Measurements from ENCODE around the gene SNX18. TPM values are rescaled to one million over a fixed set of nuclear protein-coding genes. Genes with fewer than 3 reads are reported as not detected.

Gene SNX18
- polyA plus RNA-seq, 1 donor from 2014 or later, result 4.0 TPM

GRCh38 chr5:54514841-54515432, 2.6 kb upstream of the SNX18 start:
- H3K27me3 Mint-ChIP-seq, result peaks cover 4% of the 10 kb centered on the region
- H3K27ac Mint-ChIP-seq, result no peak overlapping the region
- H3K36me3 Mint-ChIP-seq, result peaks cover 4% of the 10 kb centered on the region
- H3K9me3 Mint-ChIP-seq, result no peaks in the 10 kb centered on the region
- H3K4me1 Mint-ChIP-seq, result peaks cover 6 to 13% (median 8%) of the 10 kb centered on the region in 3 donors
- H3K4me3 Mint-ChIP-seq, result peak overlapping the region in 1 of 4 donors; percentile 87

DNA sequence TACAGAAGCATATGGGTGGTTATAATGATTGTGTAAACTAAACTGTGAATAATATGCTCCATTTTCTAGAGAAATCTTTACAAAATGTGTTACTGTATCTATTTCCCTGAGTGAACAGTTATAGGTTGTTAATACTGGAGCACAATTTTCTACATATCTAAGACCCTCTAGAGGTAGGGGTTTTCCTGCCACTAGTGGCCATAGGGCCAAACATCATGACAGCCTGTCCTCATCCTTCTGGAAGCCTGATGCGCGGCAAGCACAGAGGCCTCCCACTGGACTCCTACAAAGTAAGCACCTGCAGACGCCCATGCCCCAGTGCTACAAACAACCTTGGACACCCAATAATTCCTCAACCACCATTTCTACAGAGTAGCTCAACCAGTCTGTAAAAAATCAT, 1.9 kb upstream of the SNX18 start:
- Mint-ChIP-seq H3K4me1 (peaks cover 10 to 17% (median 13%) of the 10 kb centered on the region in 3 donors), H3K27ac (no peak overlapping the region), H3K27me3 (peaks cover 3% of the 10 kb centered on the region), H3K4me3 (peak overlapping the region in 1 of 4 donors; percentile 87), H3K36me3 (peaks cover 4% of the 10 kb centered on the region), H3K9me3 (no peaks in the 10 kb centered on the region)

DNA sequence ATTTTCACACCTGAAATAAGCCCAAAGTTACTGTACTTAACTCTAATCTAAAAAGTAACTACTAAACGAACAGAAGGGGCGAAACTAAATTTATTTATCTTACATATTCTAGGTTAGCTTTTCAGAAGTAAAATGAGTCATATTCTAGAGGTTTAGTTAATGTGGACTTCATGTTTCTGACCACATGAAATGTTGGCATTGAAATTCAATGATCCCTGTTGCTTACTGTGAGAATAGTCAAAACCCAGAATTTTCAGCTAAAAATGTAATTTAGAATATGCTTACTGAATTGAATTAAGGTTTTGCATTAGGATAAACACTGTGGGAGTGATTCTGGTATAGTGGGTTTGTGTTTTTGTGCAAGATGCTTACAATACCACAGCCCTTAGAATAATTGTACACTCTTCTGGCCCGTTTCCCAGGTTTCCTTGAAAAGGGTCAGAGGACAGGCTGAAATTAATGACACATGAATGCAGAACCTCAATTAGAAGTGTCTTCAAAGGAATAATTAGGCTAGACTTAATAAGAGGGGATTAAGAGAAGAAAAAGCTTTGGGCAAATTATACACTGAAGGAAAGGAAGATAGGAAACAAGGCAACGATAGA, 1.4 kb upstream of the SNX18 start:
- Mint-ChIP-seq H3K36me3 (peaks cover 4% of the 10 kb centered on the region), H3K4me1 (peaks cover 13 to 22% (median 16%) of the 10 kb centered on the region in 3 donors), H3K27ac (peak overlapping the region in 1 of 3 donors; percentile 29), H3K27me3 (peaks cover 3% of the 10 kb centered on the region), H3K9me3 (no peaks in the 10 kb centered on the region), H3K4me3 (peak overlapping the region in 1 of 4 donors; percentile 87)

DNA sequence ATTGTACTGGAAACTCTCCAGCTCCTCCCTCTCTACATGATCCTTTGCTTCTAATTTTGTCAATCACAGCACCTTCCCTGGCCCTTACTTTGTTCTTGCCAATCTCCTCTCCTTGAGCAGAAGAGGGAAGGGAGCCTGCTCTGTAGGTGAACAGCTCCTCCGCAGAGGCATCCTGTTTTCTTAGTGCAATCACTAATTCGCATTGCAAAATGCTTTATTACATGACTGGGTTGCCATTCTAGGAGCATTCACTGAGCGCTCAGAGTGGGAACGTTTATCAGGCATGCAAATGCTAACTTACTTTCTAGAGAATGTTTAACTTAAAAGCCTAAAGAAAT, 416 bp upstream of the SNX18 start:
- Mint-ChIP-seq H3K27ac (peak overlapping the region in 2 of 3 donors; percentile 29 to 59), H3K27me3 (peaks cover 3% of the 10 kb centered on the region), H3K4me3 (peak overlapping the region; percentile 79 to 92 (median 89)), H3K4me1 (peaks cover 20 to 28% (median 21%) of the 10 kb centered on the region in 3 donors), H3K36me3 (peaks cover 4% of the 10 kb centered on the region), H3K9me3 (no peaks in the 10 kb centered on the region)

DNA sequence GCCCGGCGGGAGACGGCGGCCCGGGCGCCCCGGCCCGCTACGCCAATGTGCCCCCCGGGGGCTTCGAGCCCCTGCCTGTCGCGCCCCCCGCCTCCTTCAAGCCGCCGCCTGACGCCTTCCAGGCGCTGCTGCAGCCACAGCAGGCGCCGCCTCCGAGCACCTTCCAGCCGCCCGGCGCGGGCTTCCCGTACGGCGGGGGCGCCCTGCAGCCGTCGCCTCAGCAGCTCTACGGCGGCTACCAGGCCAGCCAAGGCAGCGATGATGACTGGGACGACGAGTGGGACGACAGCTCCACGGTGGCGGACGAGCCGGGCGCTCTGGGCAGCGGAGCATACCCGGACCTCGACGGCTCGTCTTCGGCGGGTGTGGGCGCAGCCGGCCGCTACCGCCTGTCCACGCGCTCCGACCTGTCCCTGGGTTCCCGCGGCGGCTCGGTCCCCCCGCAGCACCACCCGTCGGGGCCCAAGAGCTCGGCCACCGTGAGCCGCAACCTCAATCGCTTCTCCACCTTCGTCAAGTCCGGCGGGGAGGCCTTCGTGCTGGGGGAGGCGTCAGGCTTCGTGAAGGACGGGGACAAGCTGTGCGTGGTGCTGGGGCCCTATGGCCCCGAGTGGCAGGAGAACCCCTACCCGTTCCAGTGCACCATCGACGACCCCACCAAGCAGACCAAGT, 723 bp downstream of the SNX18 start:
- Mint-ChIP-seq H3K27ac (no peak overlapping the region), H3K27me3 (peaks cover 3% of the 10 kb centered on the region), H3K4me1 (peaks cover 31 to 37% (median 33%) of the 10 kb centered on the region in 3 donors), H3K4me3 (peak overlapping the region; percentile 87 to 99 (median 93)), H3K36me3 (peaks cover 4% of the 10 kb centered on the region), H3K9me3 (no peaks in the 10 kb centered on the region)

DNA sequence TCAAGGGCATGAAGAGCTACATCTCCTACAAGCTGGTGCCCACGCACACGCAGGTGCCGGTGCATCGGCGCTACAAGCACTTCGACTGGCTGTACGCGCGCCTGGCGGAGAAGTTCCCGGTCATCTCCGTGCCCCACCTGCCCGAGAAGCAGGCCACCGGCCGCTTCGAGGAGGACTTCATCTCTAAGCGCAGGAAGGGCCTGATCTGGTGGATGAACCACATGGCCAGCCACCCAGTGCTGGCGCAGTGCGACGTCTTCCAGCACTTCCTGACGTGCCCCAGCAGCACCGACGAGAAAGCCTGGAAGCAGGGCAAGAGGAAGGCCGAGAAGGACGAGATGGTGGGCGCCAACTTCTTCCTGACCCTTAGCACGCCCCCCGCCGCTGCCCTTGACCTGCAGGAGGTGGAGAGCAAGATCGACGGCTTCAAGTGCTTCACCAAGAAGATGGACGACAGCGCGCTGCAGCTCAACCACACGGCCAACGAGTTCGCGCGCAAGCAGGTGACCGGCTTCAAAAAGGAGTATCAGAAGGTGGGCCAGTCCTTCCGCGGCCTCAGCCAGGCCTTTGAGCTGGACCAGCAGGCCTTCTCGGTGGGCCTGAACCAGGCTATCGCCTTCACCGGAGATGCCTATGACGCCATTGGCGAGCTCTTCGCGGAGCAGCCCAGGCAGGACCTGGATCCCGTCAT, 1.4 kb downstream of the SNX18 start:
- peak overlapping the region; percentile 87 to 99 (median 93) for H3K4me3 Mint-ChIP-seq
- H3K9me3 Mint-ChIP-seq, result no peaks in the 10 kb centered on the region
- peaks cover 32 to 44% (median 40%) of the 10 kb centered on the region in 3 donors for H3K4me1 Mint-ChIP-seq
- H3K27ac Mint-ChIP-seq, result peak overlapping the region in 2 of 3 donors; percentile 30 to 80
- peaks cover 3% of the 10 kb centered on the region for H3K27me3 Mint-ChIP-seq
- H3K36me3 Mint-ChIP-seq, result peaks cover 4% of the 10 kb centered on the region

DNA sequence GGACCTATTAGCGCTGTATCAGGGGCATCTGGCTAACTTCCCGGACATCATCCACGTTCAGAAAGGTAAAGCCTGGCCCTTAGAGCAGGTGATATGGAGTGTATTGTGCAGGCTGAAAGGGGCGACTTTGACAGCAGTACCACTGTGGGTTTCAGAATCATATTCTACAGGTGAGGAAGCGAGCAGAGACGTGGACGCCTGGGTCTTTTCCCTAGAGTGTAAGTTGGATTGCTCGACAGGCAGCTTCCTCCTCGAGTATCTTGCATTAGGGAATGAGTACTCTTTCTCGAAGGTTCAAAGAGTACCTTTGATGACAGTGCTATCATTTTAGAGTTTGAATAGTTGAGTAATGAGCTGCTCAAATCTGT, 1.9 kb downstream of the SNX18 start:
- Mint-ChIP-seq H3K4me3 (peak overlapping the region; percentile 87 to 99 (median 93)), H3K27me3 (peaks cover 3% of the 10 kb centered on the region), H3K4me1 (peaks cover 37 to 46% (median 45%) of the 10 kb centered on the region in 3 donors), H3K9me3 (no peaks in the 10 kb centered on the region), H3K27ac (peak overlapping the region in 2 of 3 donors; percentile 30 to 80), H3K36me3 (peaks cover 4% of the 10 kb centered on the region)

- peak overlapping the region; percentile 87 to 99 (median 93) for H3K4me3 Mint-ChIP-seq
- H3K4me1 Mint-ChIP-seq, result peaks cover 44 to 55% (median 49%) of the 10 kb centered on the region in 3 donors
- peaks cover 3% of the 10 kb centered on the region for H3K27me3 Mint-ChIP-seq
- peak overlapping the region in 2 of 3 donors; percentile 30 to 65 for H3K27ac Mint-ChIP-seq
- no peaks in the 10 kb centered on the region for H3K9me3 Mint-ChIP-seq
- H3K36me3 Mint-ChIP-seq, result peaks cover 4% of the 10 kb centered on the region
Measured at GRCh38 chr5:54520438-54520846, 2.9 kb downstream of the SNX18 start.

DNA sequence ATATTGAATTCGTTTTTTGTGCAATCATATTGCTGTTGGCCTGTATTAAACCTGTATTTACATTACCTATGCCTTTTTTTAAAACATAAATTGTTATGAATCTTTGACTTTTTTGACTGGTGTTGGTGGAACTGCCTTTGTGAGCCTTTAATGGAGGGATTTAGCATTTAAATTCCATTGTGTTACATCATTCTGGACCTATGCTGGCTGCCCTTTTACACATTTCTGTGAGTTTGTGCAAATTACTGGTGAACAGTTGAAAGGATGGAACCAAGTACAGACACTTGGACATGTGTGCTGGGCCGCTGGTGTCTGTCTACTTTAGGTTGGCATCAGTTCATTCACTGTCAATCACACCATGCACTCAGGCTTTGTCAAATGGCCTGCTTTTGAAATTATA, 3.4 kb downstream of the SNX18 start:
- Mint-ChIP-seq H3K27me3 (peaks cover 3% of the 10 kb centered on the region), H3K9me3 (no peaks in the 10 kb centered on the region), H3K4me3 (peak overlapping the region; percentile 87 to 99 (median 93)), H3K4me1 (peaks cover 44 to 56% (median 52%) of the 10 kb centered on the region in 3 donors), H3K36me3 (peaks cover 4% of the 10 kb centered on the region), H3K27ac (peak overlapping the region in 2 of 3 donors; percentile 30 to 65)

DNA sequence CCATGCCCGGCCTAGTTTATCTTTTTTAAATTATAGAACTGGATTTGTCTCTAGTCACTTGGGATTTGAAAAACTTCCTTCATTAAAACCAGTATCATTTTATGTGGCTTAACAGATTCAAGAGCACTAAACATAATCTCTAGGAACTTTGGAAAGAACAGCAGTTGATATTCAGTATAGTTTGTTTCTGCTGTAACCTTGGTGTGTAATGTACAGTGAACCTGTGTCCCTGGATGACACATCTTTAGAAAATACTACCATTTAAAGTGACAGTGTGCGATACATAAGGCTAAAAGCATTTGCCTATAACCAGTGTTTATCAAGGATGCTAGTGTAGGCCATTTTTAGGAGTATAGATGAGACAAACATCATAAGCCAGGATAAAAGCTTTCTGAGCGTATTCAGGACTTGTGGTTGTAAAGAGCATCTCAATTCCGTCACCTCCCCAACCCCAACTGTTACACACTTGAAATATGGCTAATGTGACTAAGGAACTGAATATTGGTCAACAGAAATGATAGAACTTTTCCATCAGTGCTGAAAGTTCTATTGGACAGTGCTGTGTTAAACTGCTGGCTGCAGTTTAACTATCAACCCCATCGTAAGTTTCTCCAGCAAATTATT, 4.4 kb downstream of the SNX18 start:
- Mint-ChIP-seq H3K27ac (peak overlapping the region in 1 of 3 donors; percentile 10), H3K4me1 (peaks cover 44 to 55% (median 52%) of the 10 kb centered on the region in 3 donors), H3K36me3 (peaks cover 4% of the 10 kb centered on the region), H3K27me3 (no peaks in the 10 kb centered on the region), H3K9me3 (no peaks in the 10 kb centered on the region), H3K4me3 (peak overlapping the region in 3 of 4 donors; percentile 10 to 99 (median 93))

DNA sequence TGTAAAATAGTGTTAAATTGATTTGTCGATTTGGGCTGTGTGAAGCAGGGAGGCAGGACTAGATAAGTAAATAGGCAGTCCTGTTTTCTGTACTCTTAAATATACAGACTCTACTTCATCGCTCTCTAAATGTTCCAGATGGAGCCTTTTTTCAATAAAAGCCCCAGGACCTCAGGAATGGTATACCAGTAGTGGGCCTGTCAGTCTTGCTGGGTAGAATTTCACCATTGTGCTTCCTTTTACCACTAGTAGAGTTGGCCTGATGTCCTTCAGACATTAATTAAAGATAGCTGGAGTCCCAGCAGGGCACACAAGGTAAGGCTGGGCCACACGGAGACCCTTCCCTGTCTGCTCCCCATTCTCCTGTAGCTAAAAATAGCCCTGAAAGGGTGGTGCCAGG, 6.0 kb downstream of the SNX18 start:
- H3K4me3 Mint-ChIP-seq, result peak overlapping the region in 1 of 4 donors; percentile 99
- H3K27me3 Mint-ChIP-seq, result no peaks in the 10 kb centered on the region
- H3K9me3 Mint-ChIP-seq, result no peaks in the 10 kb centered on the region
- H3K36me3 Mint-ChIP-seq, result peaks cover 4% of the 10 kb centered on the region
- peaks cover 44 to 53% (median 52%) of the 10 kb centered on the region in 3 donors for H3K4me1 Mint-ChIP-seq
- no peak overlapping the region for H3K27ac Mint-ChIP-seq

- H3K4me1 Mint-ChIP-seq, result peaks cover 44 to 52% (median 51%) of the 10 kb centered on the region in 3 donors
- H3K36me3 Mint-ChIP-seq, result peaks cover 4% of the 10 kb centered on the region
- H3K27ac Mint-ChIP-seq, result no peak overlapping the region
- peak overlapping the region in 2 of 4 donors; percentile 20 to 80 for H3K4me3 Mint-ChIP-seq
- H3K9me3 Mint-ChIP-seq, result no peaks in the 10 kb centered on the region
- H3K27me3 Mint-ChIP-seq, result no peaks in the 10 kb centered on the region
Measured at GRCh38 chr5:54524082-54524481, 6.5 kb downstream of the SNX18 start.

DNA sequence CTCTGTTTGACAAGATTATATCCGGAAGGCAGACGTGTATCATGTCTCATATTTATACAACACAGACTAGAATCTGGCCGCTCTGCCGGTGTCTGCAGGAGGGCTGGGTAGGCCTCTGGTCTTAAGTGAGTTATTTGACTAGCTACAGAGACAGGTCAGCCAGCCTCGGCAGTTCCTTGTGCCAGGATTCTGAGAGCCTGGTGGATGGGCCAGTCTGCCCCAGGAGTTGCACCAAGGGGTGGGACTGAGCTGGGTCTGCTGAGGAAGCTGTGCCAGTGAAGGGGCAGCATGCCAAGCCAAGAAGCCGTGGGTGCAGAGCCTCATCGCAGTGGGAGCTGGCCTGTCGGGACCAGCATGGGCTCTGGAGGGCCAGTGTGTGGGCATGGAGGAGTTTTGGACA, 7.1 kb downstream of the SNX18 start:
- H3K4me1 Mint-ChIP-seq, result peaks cover 40 to 48% (median 47%) of the 10 kb centered on the region in 3 donors
- no peaks in the 10 kb centered on the region for H3K9me3 Mint-ChIP-seq
- peaks cover 3% of the 10 kb centered on the region for H3K36me3 Mint-ChIP-seq
- no peak overlapping the region for H3K4me3 Mint-ChIP-seq
- H3K27me3 Mint-ChIP-seq, result no peaks in the 10 kb centered on the region
- H3K27ac Mint-ChIP-seq, result no peak overlapping the region

- no peak overlapping the region for H3K4me3 Mint-ChIP-seq
- no peak overlapping the region for H3K27ac Mint-ChIP-seq
- peaks cover 2% of the 10 kb centered on the region for H3K36me3 Mint-ChIP-seq
- no peaks in the 10 kb centered on the region for H3K27me3 Mint-ChIP-seq
- peaks cover 40 to 46% (median 46%) of the 10 kb centered on the region in 3 donors for H3K4me1 Mint-ChIP-seq
- no peaks in the 10 kb centered on the region for H3K9me3 Mint-ChIP-seq
Measured at GRCh38 chr5:54525261-54525660, 7.7 kb downstream of the SNX18 start.
